ENCODE measurements around the gene TLNRD1.

DNA sequence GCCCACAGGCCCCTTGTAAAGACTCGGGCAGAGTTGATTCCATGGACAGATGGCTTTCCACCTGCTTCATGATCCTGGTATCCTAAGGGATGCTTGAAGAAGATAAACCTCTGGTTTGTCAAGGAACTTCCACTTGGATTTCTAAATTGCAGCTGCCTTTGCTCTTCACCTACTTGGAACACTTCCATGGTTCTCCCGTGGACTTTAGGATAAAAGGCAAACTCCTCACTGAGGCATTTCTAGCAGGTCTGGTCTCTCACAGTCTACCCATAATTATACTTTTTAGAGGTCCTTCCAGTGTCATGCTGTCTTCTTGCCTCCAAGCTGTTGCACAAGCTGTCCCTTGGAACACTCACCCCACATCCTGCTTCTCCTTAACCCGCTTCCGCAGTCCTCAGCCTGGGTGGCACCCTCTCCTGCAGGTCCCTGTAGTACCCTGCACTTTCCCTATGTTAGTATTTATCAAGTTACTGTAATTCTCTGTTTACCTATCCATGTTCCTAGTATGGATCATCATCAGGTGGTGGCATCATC is 12.7 kb downstream of the TLNRD1 start:
- TF ChIP-seq, protein P1, sequence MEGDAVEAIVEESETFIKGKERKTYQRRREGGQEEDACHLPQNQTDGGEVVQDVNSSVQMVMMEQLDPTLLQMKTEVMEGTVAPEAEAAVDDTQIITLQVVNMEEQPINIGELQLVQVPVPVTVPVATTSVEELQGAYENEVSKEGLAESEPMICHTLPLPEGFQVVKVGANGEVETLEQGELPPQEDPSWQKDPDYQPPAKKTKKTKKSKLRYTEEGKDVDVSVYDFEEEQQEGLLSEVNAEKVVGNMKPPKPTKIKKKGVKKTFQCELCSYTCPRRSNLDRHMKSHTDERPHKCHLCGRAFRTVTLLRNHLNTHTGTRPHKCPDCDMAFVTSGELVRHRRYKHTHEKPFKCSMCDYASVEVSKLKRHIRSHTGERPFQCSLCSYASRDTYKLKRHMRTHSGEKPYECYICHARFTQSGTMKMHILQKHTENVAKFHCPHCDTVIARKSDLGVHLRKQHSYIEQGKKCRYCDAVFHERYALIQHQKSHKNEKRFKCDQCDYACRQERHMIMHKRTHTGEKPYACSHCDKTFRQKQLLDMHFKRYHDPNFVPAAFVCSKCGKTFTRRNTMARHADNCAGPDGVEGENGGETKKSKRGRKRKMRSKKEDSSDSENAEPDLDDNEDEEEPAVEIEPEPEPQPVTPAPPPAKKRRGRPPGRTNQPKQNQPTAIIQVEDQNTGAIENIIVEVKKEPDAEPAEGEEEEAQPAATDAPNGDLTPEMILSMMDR (IDR thresholded peaks at IDR 0.05), result no peak
- TF ChIP-seq POLR2A (IDR thresholded peaks at IDR 0.05) (no peak), EP300 (IDR thresholded peaks at IDR 0.05; ENCODE audit: low read depth) (no peak), POLR2AphosphoS5 (IDR thresholded peaks at IDR 0.05) (no peak)

Data from transverse colon (tissue), 4 donors.